ENCODE results near the gene LCMT1.

DNA sequence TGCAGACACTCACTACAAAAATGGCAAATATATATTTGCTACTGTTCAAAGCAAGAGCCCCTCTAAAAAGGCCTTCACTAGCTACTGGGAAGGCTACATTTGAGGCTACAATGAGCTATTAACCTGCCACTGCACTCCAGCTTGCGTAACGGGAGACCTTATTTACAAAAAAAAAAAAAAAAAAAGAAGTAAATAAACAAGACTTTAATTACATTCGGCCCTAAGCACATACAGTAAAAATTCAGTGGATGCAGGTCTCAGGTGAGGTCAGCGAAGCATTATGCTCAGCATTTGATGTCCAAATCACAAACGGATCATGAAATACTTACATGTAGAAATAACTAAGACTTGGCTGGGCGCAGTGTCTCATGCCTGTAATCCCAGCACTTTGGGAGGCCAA, 26.7 kb upstream of the LCMT1 start:
- TF ChIP-seq POLR2AphosphoS5 (IDR thresholded peaks at IDR 0.05; ENCODE audit: control insufficient read depth, insufficient read depth, low read depth, low read length) (no peak), ILK (tag; IDR thresholded peaks at IDR 0.05; ENCODE audit: borderline replicate concordance, low read depth) (no peak), CEBPG (CRISPR knock-in tag; IDR thresholded peaks at IDR 0.05) (no peak), CEBPG (tag; conservative IDR thresholded peaks at IDR 0.05 in 1 of 2, IDR thresholded peaks at IDR 0.05 in 1 of 2) (no peak), NCOA2 (IDR thresholded peaks at IDR 0.05; ENCODE audit: partially characterized antibody in 2 of 2) (no peak), POLR2A (conservative IDR thresholded peaks at IDR 0.05) (no peak), RFX5 (IDR thresholded peaks at IDR 0.05; ENCODE audit: low read depth, low read length) (no peak)
- TF ChIP-seq, protein P1, sequence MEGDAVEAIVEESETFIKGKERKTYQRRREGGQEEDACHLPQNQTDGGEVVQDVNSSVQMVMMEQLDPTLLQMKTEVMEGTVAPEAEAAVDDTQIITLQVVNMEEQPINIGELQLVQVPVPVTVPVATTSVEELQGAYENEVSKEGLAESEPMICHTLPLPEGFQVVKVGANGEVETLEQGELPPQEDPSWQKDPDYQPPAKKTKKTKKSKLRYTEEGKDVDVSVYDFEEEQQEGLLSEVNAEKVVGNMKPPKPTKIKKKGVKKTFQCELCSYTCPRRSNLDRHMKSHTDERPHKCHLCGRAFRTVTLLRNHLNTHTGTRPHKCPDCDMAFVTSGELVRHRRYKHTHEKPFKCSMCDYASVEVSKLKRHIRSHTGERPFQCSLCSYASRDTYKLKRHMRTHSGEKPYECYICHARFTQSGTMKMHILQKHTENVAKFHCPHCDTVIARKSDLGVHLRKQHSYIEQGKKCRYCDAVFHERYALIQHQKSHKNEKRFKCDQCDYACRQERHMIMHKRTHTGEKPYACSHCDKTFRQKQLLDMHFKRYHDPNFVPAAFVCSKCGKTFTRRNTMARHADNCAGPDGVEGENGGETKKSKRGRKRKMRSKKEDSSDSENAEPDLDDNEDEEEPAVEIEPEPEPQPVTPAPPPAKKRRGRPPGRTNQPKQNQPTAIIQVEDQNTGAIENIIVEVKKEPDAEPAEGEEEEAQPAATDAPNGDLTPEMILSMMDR (IDR thresholded peaks at IDR 0.05 in 2 of 3, conservative IDR thresholded peaks at IDR 0.05 in 1 of 3; ENCODE audit: insufficient read depth in 2 of 3, low read depth in 1 of 3, low read length in 3 of 3): no peak

All from K562 (cell line).